Vagina (tissue), 2 donors: ENCODE measurements around the gene FBLIM1.

Experiments
- CTCF ChIP-seq, 3 experiments: fragments of 450-650 bp in 2 of 3; fragments of 200-600 bp in 1 of 3; sonication (generic) in 1 of 3; IDR thresholded peaks; one replicate each; pipeline ENCODE4 v1.5.1; 2017 to 2019; ENCODE audit warnings: antibody characterized with exemption in 3 of 3, mild to moderate bottlenecking in 2 of 3, moderate library complexity in 2 of 3
- POLR2A ChIP-seq, 2 donors: fragments of 450-650 bp; IDR thresholded peaks; one replicate each; pipeline ENCODE4 v1.6.1; 2017; ENCODE audit warnings: antibody characterized with exemption in 2 of 2, mild to moderate bottlenecking in 2 of 2, moderate library complexity in 2 of 2

- TF ChIP-seq CTCF (IDR thresholded peaks at IDR 0.05) = no peak
- TF ChIP-seq POLR2A (IDR thresholded peaks at IDR 0.05) = no peak
These were observed 9.3 kb downstream of the FBLIM1 start for GRCh38 chr1:15767941-15768340.
